Upper lobe of right lung (tissue), 1 donor: Measurements from ENCODE around the gene TJP3. TPM values are rescaled to one million over a fixed set of nuclear protein-coding genes. Genes with fewer than 3 reads are reported as not detected.
A peak's percentile ranks its signal among the peaks of the same experiment; 100 is the strongest.

Source experiments
- ATAC-seq: fragments of 200-7000 bp; cut with Tn5 transposase; one replicate; pipeline ENCODE4 v1.9.1; 2020; ENCODE audit warnings: mild to moderate bottlenecking, moderate library complexity
- DNase-seq: peaks from one replicate; pipeline ENCODE4 v3.0.0-alpha.2; 2020
- H3K27ac ChIP-seq: fragments of 200-600 bp; one replicate; pipeline ENCODE4 v1.8.0; 2022
- H3K27me3 ChIP-seq: fragments of 200-600 bp; one replicate; pipeline ENCODE4 v1.8.0; 2022; ENCODE audit warnings: mild to moderate bottlenecking
- H3K36me3 ChIP-seq: fragments of 200-600 bp; one replicate; pipeline ENCODE4 v1.8.0; 2022
- H3K4me1 ChIP-seq: fragments of 200-600 bp; one replicate; pipeline ENCODE4 v1.8.0; 2022
- H3K4me3 ChIP-seq: fragments of 200-600 bp; one replicate; pipeline ENCODE4 v1.8.0; 2022; ENCODE audit warnings: mild to moderate bottlenecking
- H3K9me3 ChIP-seq: fragments of 200-600 bp; one replicate; pipeline ENCODE4 v1.8.0; 2022
- CTCF ChIP-seq: fragments of 200-600 bp; IDR thresholded peaks from one replicate; pipeline ENCODE4 v1.8.0; 2022; ENCODE audit warnings: antibody characterized with exemption
- intact Hi-C: fragments of 100-400 bp; cut with DNase I; formaldehyde crosslinking; loops from one replicate; pipeline ENCODE4 v1.11.0; 2022
- total RNA-seq: library from RNA; stranded (reverse); fragmentation: NEBNext Ultra II Directional; extraction: Animal tissue kit (Norgen Biotek cat#: 25700); gene quantifications from one replicate; pipeline ENCODE4 v1.2.1, GENCODE V29; 2021
- donor health status: DM: no; HTN: yes; CAD: no; lungs with severe emphysema.

The TJP3 gene
- total RNA-seq, 1 donor from 2014 or later: 23.0 TPM

GRCh38 chr19:3746371-3747056 is 38.3 kb downstream of the TJP3 start:
- intact Hi-C loops: no loop called here
- no peak for TF ChIP-seq CTCF
- no peak overlapping the region for H3K4me3 ChIP-seq
- no peaks in the 10 kb centered on the region for H3K27me3 ChIP-seq
- ATAC-seq (no peak), DNase-seq (no peak)
- H3K4me1 ChIP-seq: no peaks in the 10 kb centered on the region
- H3K36me3 ChIP-seq: peaks cover 19% of the 10 kb centered on the region
- no peak overlapping the region for H3K27ac ChIP-seq
- no peaks in the 10 kb centered on the region for H3K9me3 ChIP-seq

DNA sequence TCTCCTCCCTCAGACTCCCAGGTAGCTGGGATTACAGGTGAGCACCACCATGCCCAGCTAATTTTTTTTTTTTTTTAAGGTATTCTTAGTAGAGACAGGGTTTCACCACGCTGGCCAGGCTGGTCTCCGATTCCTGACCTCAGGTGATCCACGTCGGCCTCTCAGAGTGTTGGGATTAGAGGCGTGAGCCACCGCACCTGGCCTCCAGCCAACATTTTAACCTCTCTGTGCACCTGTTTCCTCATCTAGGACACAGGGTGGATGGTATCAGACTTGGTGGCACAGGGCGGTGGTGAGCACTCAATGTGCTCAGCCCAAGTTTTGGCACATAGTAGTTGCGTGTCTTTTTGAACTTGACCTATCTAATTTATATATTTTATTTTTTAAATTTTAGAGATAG is 40.8 kb downstream of the TJP3 start:
- H3K36me3 ChIP-seq: peaks cover 39% of the 10 kb centered on the region
- H3K9me3 ChIP-seq: no peaks in the 10 kb centered on the region
- no peak overlapping the region for H3K4me3 ChIP-seq
- no peaks in the 10 kb centered on the region for H3K27me3 ChIP-seq
- H3K4me1 ChIP-seq: no peaks in the 10 kb centered on the region
- ATAC-seq (peak; percentile 21), DNase-seq (no peak)
- no peak for TF ChIP-seq CTCF
- intact Hi-C loops: no loop called here
- H3K27ac ChIP-seq: no peak overlapping the region

- Histone ChIP-seq H3K9me3 (no peaks in the 10 kb centered on the region), H3K27ac (no peak overlapping the region), H3K4me3 (no peak overlapping the region), H3K36me3 (peaks cover 39% of the 10 kb centered on the region), H3K4me1 (no peaks in the 10 kb centered on the region), H3K27me3 (no peaks in the 10 kb centered on the region)
- intact Hi-C loops: no loop called here
- TF ChIP-seq CTCF: no peak
- no peak for ATAC-seq
- DNase-seq: no peak
Observed at GRCh38 chr19:3750211-3750610, 42.0 kb downstream of the TJP3 start.

- H3K36me3 ChIP-seq: peaks cover 39% of the 10 kb centered on the region
- no peak for TF ChIP-seq CTCF
Observed at GRCh38 chr19:3751236-3751635, 43.1 kb downstream of the TJP3 start.

DNA sequence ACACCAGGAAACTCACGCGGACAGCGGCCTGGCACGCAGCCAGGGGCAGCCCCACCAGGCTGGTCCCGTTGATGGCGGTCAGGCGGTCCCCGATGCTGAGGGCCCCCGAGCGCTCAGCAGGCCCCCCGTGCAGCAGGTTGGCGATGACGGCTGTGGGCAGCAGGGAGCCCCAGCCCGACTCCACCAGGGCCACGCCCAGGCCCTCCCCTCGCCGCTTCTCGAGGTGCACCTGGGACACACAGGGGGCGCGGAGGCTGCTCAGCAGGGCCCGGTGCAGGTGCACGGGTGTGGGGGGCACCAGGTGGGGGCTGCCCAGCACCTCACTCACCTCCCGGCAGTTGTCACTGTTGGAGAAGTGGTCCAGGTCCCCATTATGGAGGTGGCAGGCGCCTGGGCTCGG is 44.3 kb downstream of the TJP3 start:
- Histone ChIP-seq H3K9me3 (no peaks in the 10 kb centered on the region), H3K27me3 (no peaks in the 10 kb centered on the region), H3K4me1 (no peaks in the 10 kb centered on the region), H3K4me3 (no peak overlapping the region), H3K36me3 (peaks cover 46% of the 10 kb centered on the region), H3K27ac (no peak overlapping the region)
- no peak for TF ChIP-seq CTCF
- intact Hi-C loops: no loop called here
- DNase-seq (no peak), ATAC-seq (no peak)

More at GRCh38 chr19:3751236-3751635, 43.1 kb downstream of the TJP3 start:
- Histone ChIP-seq H3K4me3 (no peak overlapping the region), H3K27ac (no peak overlapping the region), H3K9me3 (no peaks in the 10 kb centered on the region), H3K4me1 (no peaks in the 10 kb centered on the region), H3K27me3 (no peaks in the 10 kb centered on the region)
- intact Hi-C loops: no loop called here
- ATAC-seq: no peak
- DNase-seq: no peak
